Suprapubic skin (tissue), 3 donors: ENCODE measurements around the gene URGCP.

Source experiments
- CTCF ChIP-seq, 2 donors: fragments of 200-600 bp in 1 of 2; fragments of 450-650 bp in 1 of 2; sonication (generic) in 1 of 2; IDR thresholded peaks; one replicate each; pipeline ENCODE4 v1.5.1; 2016 to 2019; ENCODE audit warnings: antibody characterized with exemption in 2 of 2, mild to moderate bottlenecking in 1 of 2, moderate library complexity in 1 of 2
- EP300 ChIP-seq: sonication (generic); formaldehyde crosslinking; IDR thresholded peaks from one replicate; pipeline ENCODE4 v1.6.1; 2017; ENCODE audit warnings: antibody characterized with exemption
- POLR2A ChIP-seq, 2 donors: fragments of 450-650 bp; IDR thresholded peaks; one replicate each; pipeline ENCODE4 v1.6.1; 2017; ENCODE audit warnings: antibody characterized with exemption in 2 of 2, mild to moderate bottlenecking in 2 of 2, moderate library complexity in 2 of 2

GRCh38 chr7:43953071-43953470 lies 46.7 kb upstream of the URGCP start:
- TF ChIP-seq POLR2A (IDR thresholded peaks at IDR 0.05), result no peak
- TF ChIP-seq EP300, result no peak
- no peak for TF ChIP-seq CTCF (IDR thresholded peaks at IDR 0.05)
